IMR-90 (cell line): ENCODE data around the gene DMD. TPM values are rescaled to one million over a fixed set of nuclear protein-coding genes. Genes with fewer than 3 reads are reported as not detected.

Experiments used
- ATAC-seq: fragments of 200-7000 bp; cut with Tn5 transposase; 2 replicates; pipeline ENCODE4 v1.9.1; 2020; ENCODE audit warnings: low read depth, mild to moderate bottlenecking, moderate library complexity
- BruUV-seq: library from RNA; stranded (reverse); fragments of 400-500 nt; replicated peaks from 2 replicates; lab custom pipeline; 2021; lab: Mats Ljungman, UMichigan
- CTCF ChIA-PET: fragments of 300-600 bp; formaldehyde crosslinking; extraction: SDS; loops from one replicate; lab custom pipeline; 2021; ENCODE audit warnings: antibody characterized with exemption; lab: Yijun Ruan, JAX
- POLR2A ChIA-PET: fragments of 300-600 bp; sonication (Branson Sonifier 250); formaldehyde crosslinking; loops from one replicate; lab custom pipeline; 2022; ENCODE audit warnings: antibody characterized with exemption; ENCODE audit not compliant: unreplicated experiment; lab: Charles Lee
- DNase-seq: peaks from one replicate; pipeline ENCODE4 v3.0.0; 2013
- H2AFZ ChIP-seq: replicated peaks from 2 replicates; pipeline ENCODE3; 2013; ENCODE audit warnings: low read length, mild to moderate bottlenecking; ENCODE audit not compliant: poor library complexity
- H2AK5ac ChIP-seq: 2 replicates; pipeline ENCODE4 v1.6.1; 2013; ENCODE audit warnings: low read depth, low read length, inconsistent platforms
- H2AK9ac ChIP-seq: replicated peaks from 2 replicates; pipeline ENCODE3; 2013; ENCODE audit warnings: mild to moderate bottlenecking, low read depth, low read length, moderate library complexity; ENCODE audit not compliant: poor library complexity
- H2BK120ac ChIP-seq: 2 replicates; pipeline ENCODE4 v1.6.1; 2013; ENCODE audit warnings: low read depth, low read length, inconsistent platforms
- H2BK15ac ChIP-seq: 3 replicates; pipeline ENCODE4 v1.6.1; 2013; ENCODE audit warnings: low read depth, low read length, inconsistent platforms
- H2BK20ac ChIP-seq: 2 replicates; pipeline ENCODE4 v1.6.1; 2013; ENCODE audit warnings: low read depth, mild to moderate bottlenecking, inconsistent platforms, low read length, moderate library complexity
- H2BK5ac ChIP-seq: 2 replicates; pipeline ENCODE4 v1.6.1; 2013; ENCODE audit warnings: mild to moderate bottlenecking, low read depth, low read length, inconsistent platforms; ENCODE audit not compliant: poor library complexity, severe bottlenecking
- H3K14ac ChIP-seq: replicated peaks from 2 replicates; pipeline ENCODE4 v1.6.1; 2013; ENCODE audit warnings: low read depth, low read length, inconsistent platforms
- H3K18ac ChIP-seq: 2 replicates; pipeline ENCODE4 v1.6.1; 2013; ENCODE audit warnings: low read depth, low read length, control low read depth
- H3K23ac ChIP-seq: 2 replicates; pipeline ENCODE4 v1.6.1; 2013; ENCODE audit warnings: low read depth, low read length, inconsistent platforms
- H3K27ac ChIP-seq: 2 replicates; pipeline ENCODE4 v1.5.1; 2013; ENCODE audit warnings: mild to moderate bottlenecking, control low read depth, low read length; ENCODE audit not compliant: insufficient read depth
- H3K27me3 ChIP-seq: 2 replicates; pipeline ENCODE4 v1.6.1; 2013; ENCODE audit warnings: low read length; ENCODE audit not compliant: control insufficient read depth, insufficient read depth
- H3K36me3 ChIP-seq: 2 replicates; pipeline ENCODE4 v1.6.1; 2013; ENCODE audit warnings: low read length, mixed read lengths; ENCODE audit not compliant: control insufficient read depth, insufficient read depth
- H3K4ac ChIP-seq: 2 replicates; pipeline ENCODE4 v1.6.1; 2013; ENCODE audit warnings: low read depth, low read length, inconsistent platforms
- H3K4me1 ChIP-seq: 2 replicates; pipeline ENCODE4 v1.6.1; 2013; ENCODE audit warnings: low read length, mixed read lengths; ENCODE audit not compliant: control insufficient read depth, insufficient read depth
- H3K4me2 ChIP-seq: 2 replicates; pipeline ENCODE4 v1.6.1; 2013; ENCODE audit warnings: low read depth, mild to moderate bottlenecking, control low read depth, low read length, moderate library complexity
- H3K4me3 ChIP-seq: 2 replicates; pipeline ENCODE4 v1.5.1; 2013; ENCODE audit warnings: low read depth, mild to moderate bottlenecking, control low read depth, low read length, moderate library complexity; ENCODE audit not compliant: insufficient read depth
- H3K56ac ChIP-seq: 2 replicates; pipeline ENCODE4 v1.6.1; 2013; ENCODE audit warnings: low read length, inconsistent platforms; ENCODE audit not compliant: insufficient read depth; ENCODE audit errors: extremely low read depth
- H3K79me1 ChIP-seq, 2 experiments: 2 replicates each; pipeline ENCODE4 v1.6.1; 2013; ENCODE audit warnings: low read length in 2 of 2, inconsistent platforms in 1 of 2, low read depth in 1 of 2
- H3K9ac ChIP-seq: 2 replicates; pipeline ENCODE4 v1.6.1; 2013; ENCODE audit warnings: low read depth, low read length, control low read depth
- H3K9me1 ChIP-seq: 2 replicates; pipeline ENCODE4 v1.6.1; 2013; ENCODE audit warnings: low read length, inconsistent platforms; ENCODE audit not compliant: insufficient read depth
- H3K9me3 ChIP-seq: 2 replicates; pipeline ENCODE4 v1.6.1; 2013; ENCODE audit warnings: low read length; ENCODE audit not compliant: control insufficient read depth, insufficient read depth
- H4K20me1 ChIP-seq: 2 replicates; pipeline ENCODE4 v1.6.1; 2013; ENCODE audit warnings: low read length, inconsistent platforms; ENCODE audit not compliant: insufficient read depth
- H4K5ac ChIP-seq: 2 replicates; pipeline ENCODE4 v1.6.1; 2013; ENCODE audit warnings: mild to moderate bottlenecking, low read depth, low read length, control low read depth
- H4K8ac ChIP-seq, 2 experiments: 2 replicates each; pipeline ENCODE4 v1.6.1; 2013; ENCODE audit warnings: low read depth in 2 of 2, low read length in 2 of 2, control low read depth in 1 of 2, inconsistent platforms in 1 of 2
- H4K91ac ChIP-seq: 2 replicates; pipeline ENCODE4 v1.6.1; 2013; ENCODE audit warnings: low read depth, low read length, inconsistent platforms; ENCODE audit not compliant: insufficient read depth
- CEBPB ChIP-seq: IDR thresholded peaks from 2 replicates; pipeline ENCODE4 v1.6.1; 2012; ENCODE audit warnings: low read depth, low read length, improper control_type of control experiment
- CHD1 ChIP-seq: IDR thresholded peaks from 2 replicates; pipeline ENCODE4 v1.6.1; 2012; ENCODE audit warnings: low read depth, low read length, improper control_type of control experiment
- FOS ChIP-seq: fragments of 150-350 bp; IDR thresholded peaks from 2 replicates; pipeline ENCODE4 v1.6.1; 2016; ENCODE audit warnings: low read depth, low read length
- MAFK ChIP-seq: IDR thresholded peaks from 2 replicates; pipeline ENCODE4 v1.6.1; 2012; ENCODE audit warnings: low read depth, low read length, improper control_type of control experiment
- POLR2A ChIP-seq: IDR thresholded peaks from 2 replicates; pipeline ENCODE4 v1.6.1; 2012; ENCODE audit warnings: mild to moderate bottlenecking, low read depth, low read length
- RFX5 ChIP-seq: IDR thresholded peaks from 2 replicates; pipeline ENCODE4 v1.8.0; 2012; ENCODE audit warnings: low read depth, mild to moderate bottlenecking, low read length, moderate library complexity
- WGBS, 2 experiments: methylation state at CpG; one replicate each; pipeline versions ENCODE4 v1.1.5 to v1.1.7; 2013; ENCODE audit warnings: missing lambda C conversion rate in 2 of 2; ENCODE audit not compliant: insufficient read length in 1 of 2; ENCODE audit errors: extremely low coverage in 2 of 2; 5-methylcytosine and 5-hydroxymethylcytosine counted together
- dilution Hi-C: fragments of 300-500 bp; cut with HindIII; formaldehyde crosslinking; loops from one replicate; pipeline ENCODE4 v1.14.3; 2018; ENCODE audit warnings: low sequenced_read_pairs; ENCODE audit not compliant: unreplicated experiment
- in situ Hi-C: fragments of 300-500 bp; cut with MboI; formaldehyde crosslinking; loops from 3 replicates; pipeline ENCODE4 v1.14.3; 2019; ENCODE audit warnings: low sequenced_read_pairs, inconsistent platforms, mixed read lengths
- intact Hi-C: fragments of 100-400 bp; cut with micrococcal nuclease; formaldehyde crosslinking; loops from 2 replicates; pipeline ENCODE4 v1.10.0; 2022
- polyA plus RNA-seq, 3 experiments: library from polyadenylated mRNA; depleted of rRNA; stranded (reverse); fragments of >200 nt; gene quantifications; 2 replicates each; pipeline ENCODE4 v1.2.3, GENCODE V29; 2012; ENCODE audit warnings: low replicate concordance in 1 of 3
- total RNA-seq: library from RNA; depleted of rRNA; stranded (reverse); fragments of >200 nt; gene quantifications from 2 replicates; pipeline ENCODE4 v1.2.3, GENCODE V29; 2012

DMD gene
- total and polyA plus RNA-seq, 2 of the 4 experiments (the other 2 are of a cell fraction): 6.6 to 11.8 TPM

GRCh38 chrX:32582729-32583128 lies 628.6 kb downstream of the DMD start:
- ATAC-seq: no peak

More at GRCh38 chrX:32582729-32583128, 628.6 kb downstream of the DMD start:
- Histone ChIP-seq H3K9ac (no peak overlapping the region), H2AK9ac (no peak overlapping the region), H2BK120ac (no peak overlapping the region), H2BK20ac (no peak overlapping the region), H4K20me1 (no peaks in the 10 kb centered on the region), H3K4me3 (no peak overlapping the region), H3K23ac (no peak overlapping the region), H3K14ac (no peak overlapping the region), H3K36me3 (no peaks in the 10 kb centered on the region), H4K5ac (no peak overlapping the region), H3K4ac (no peak overlapping the region), H2AK5ac (no peak overlapping the region), H4K91ac (no peak overlapping the region), H2BK15ac (no peak overlapping the region), H4K8ac (no peak overlapping the region), H3K4me2 (no peak overlapping the region), H2AFZ (no peak overlapping the region), H3K56ac (no peak overlapping the region), H3K79me1 (no peaks in the 10 kb centered on the region), H3K4me1 (no peaks in the 10 kb centered on the region), H3K27me3 (no peaks in the 10 kb centered on the region), H3K18ac (no peak overlapping the region), H3K27ac (no peak overlapping the region), H3K9me3 (no peaks in the 10 kb centered on the region), H3K9me1 (no peaks in the 10 kb centered on the region), H2BK5ac (no peak overlapping the region)
- TF ChIP-seq POLR2A (no peak), FOS (no peak), CHD1 (no peak), CEBPB (no peak), RFX5 (no peak), MAFK (no peak)
- intact Hi-C loops: no loop called here
- ChIA-PET POLR2A (no interaction called here), CTCF (no interaction called here)
- BruUV-seq: no TSS peak
- in situ Hi-C loops: no loop called here
- WGBS, 2 experiments: no CpG with 5 or more reads among the region's 3 CpGs
- dilution Hi-C loops: no loop called here
- no peak for DNase-seq
